Breast epithelium (tissue), 3 donors: ENCODE data around the gene PLEKHA8.

ENCODE experiments used
- CTCF ChIP-seq, 3 donors: fragments of 450-650 bp; IDR thresholded peaks; one replicate each; pipeline ENCODE4 v1.5.1; 2016 to 2017; ENCODE audit warnings: antibody characterized with exemption in 3 of 3, mild to moderate bottlenecking in 3 of 3, moderate library complexity in 3 of 3
- POLR2A ChIP-seq: fragments of 450-650 bp; IDR thresholded peaks from one replicate; pipeline ENCODE4 v1.6.1; 2016; ENCODE audit warnings: antibody characterized with exemption, mild to moderate bottlenecking, moderate library complexity
- POLR2AphosphoS5 ChIP-seq, 3 donors: sonication (generic); formaldehyde crosslinking; IDR thresholded peaks; one replicate each; pipeline ENCODE4 v1.6.1; 2017; ENCODE audit warnings: antibody characterized with exemption in 3 of 3

GRCh38 chr7:30049173-30049572 lies 21.0 kb downstream of the PLEKHA8 start:
- no peak for TF ChIP-seq CTCF (IDR thresholded peaks at IDR 0.05)
- TF ChIP-seq POLR2A: no peak
- TF ChIP-seq POLR2AphosphoS5 (IDR thresholded peaks at IDR 0.05): no peak
